Activated CD8-positive, alpha-beta T cell treated with anti-CD3 and anti-CD28 coated beads, Interleukin-2, amount 10 ng/mL, durations not matched to agents 7 days and 5 days (primary cell): ENCODE data around the gene GALNT8. TPM values are rescaled to one million over a fixed set of nuclear protein-coding genes. Genes with fewer than 3 reads are reported as not detected.
"Not testable (repeated sequence)": the region's sequence is repeated elsewhere in the genome, so short reads cannot be mapped to it uniquely, and the experiment has no call there.

Experiments used
- ATAC-seq: fragments of 150-1000 bp; cut with Tn5 transposase; one replicate; pipeline ENCODE4 v1.10.0; 2021; ENCODE audit warnings: moderate library complexity
- CTCF ChIA-PET: fragments of 350-600 bp; sonication (Branson Sonifier 250); formaldehyde crosslinking; loops from one replicate; lab custom pipeline; 2021; ENCODE audit warnings: antibody characterized with exemption; lab: Charles Lee
- POLR2A ChIA-PET: fragments of 350-600 bp; sonication (Branson Sonifier 250); formaldehyde crosslinking; loops from one replicate; lab custom pipeline; 2021; ENCODE audit warnings: antibody characterized with exemption; lab: Charles Lee
- DNase-seq: peaks from one replicate; pipeline ENCODE4 v3.0.0-alpha.2; 2020
- H3K27ac Mint-ChIP-seq: one replicate; pipeline ENCODE4 v1.8.0; 2021; ENCODE audit warnings: mild to moderate bottlenecking, mixed read lengths
- H3K27me3 Mint-ChIP-seq: one replicate; pipeline ENCODE4 v1.8.0; 2021; ENCODE audit warnings: low read depth, mixed read lengths
- H3K36me3 Mint-ChIP-seq: one replicate; pipeline ENCODE4 v1.8.0; 2021; ENCODE audit warnings: low read depth, mixed read lengths
- H3K4me1 Mint-ChIP-seq: one replicate; pipeline ENCODE4 v1.8.0; 2021; ENCODE audit warnings: low read depth, mixed read lengths
- H3K4me3 Mint-ChIP-seq: one replicate; pipeline ENCODE4 v1.8.0; 2021; ENCODE audit warnings: mild to moderate bottlenecking, mixed read lengths
- H3K9me3 Mint-ChIP-seq: one replicate; pipeline ENCODE4 v1.8.0; 2022; ENCODE audit warnings: mixed read lengths; ENCODE audit not compliant: insufficient read depth
- total RNA-seq, 2 experiments: library from RNA; stranded (reverse); gene quantifications; one replicate each; pipeline ENCODE4 v1.2.3, GENCODE V29; 2021

The GALNT8 gene
- total RNA-seq, 2 experiments from 2014 or later = 0.76 to 0.84 TPM

GRCh38 chr12:4717806-4718205, 2.4 kb upstream of the GALNT8 start:
- Mint-ChIP-seq H3K9me3 (no peaks in the 10 kb centered on the region), H3K4me1 (no peaks in the 10 kb centered on the region), H3K4me3 (no peak overlapping the region), H3K36me3 (no peaks in the 10 kb centered on the region), H3K27me3 (peaks cover 34% of the 10 kb centered on the region), H3K27ac (no peak overlapping the region)
- ATAC-seq (no peak), DNase-seq (no peak)
- POLR2A ChIA-PET = no interaction called here
- CTCF ChIA-PET = no interaction called here

DNA sequence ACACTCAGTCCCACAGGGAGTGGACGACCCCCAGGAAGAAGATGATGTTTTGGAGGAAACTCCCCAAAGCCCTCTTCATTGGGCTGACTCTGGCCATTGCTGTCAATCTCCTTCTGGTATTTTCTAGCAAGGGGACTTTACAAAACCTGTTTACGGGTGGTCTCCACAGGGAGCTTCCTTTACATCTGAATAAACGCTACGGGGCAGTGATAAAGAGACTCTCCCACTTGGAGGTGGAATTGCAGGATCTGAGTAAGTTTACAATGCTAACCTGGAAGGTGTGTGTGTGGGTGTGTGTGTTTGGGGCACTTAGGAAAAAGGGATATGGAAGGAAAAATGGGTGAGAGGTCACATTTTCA, 416 bp downstream of the GALNT8 start:
- Mint-ChIP-seq H3K4me1 (no peaks in the 10 kb centered on the region), H3K9me3 (no peaks in the 10 kb centered on the region), H3K27ac (no peak overlapping the region), H3K4me3 (no peak overlapping the region), H3K36me3 (no peaks in the 10 kb centered on the region), H3K27me3 (peaks cover 37% of the 10 kb centered on the region)
- POLR2A ChIA-PET = no interaction called here
- DNase-seq (no peak), ATAC-seq (no peak)
- CTCF ChIA-PET = no interaction called here

DNA sequence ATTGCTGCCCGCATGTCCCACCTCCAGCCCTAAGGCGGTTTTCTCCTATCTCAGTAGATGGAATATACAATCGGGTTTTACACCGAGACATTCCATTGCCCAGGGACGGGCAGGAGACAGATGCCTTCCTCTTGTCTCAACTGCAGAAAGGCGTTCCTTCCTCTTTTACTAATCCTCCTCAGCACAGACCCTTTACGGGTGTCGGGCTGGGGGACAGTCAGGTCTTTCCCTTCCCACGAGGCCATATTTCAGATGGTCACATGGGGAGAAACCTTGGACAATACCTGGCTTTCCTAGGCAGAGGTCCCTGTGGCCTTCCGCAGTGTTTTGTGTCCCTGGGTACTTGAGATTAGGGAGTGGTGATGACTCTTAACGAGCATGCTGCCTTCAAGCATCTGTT, 1.4 kb downstream of the GALNT8 start:
- CTCF ChIA-PET, POLR2A ChIA-PET, H3K27ac Mint-ChIP-seq, DNase-seq, ATAC-seq, H3K36me3 Mint-ChIP-seq, H3K4me1 Mint-ChIP-seq, H3K9me3 Mint-ChIP-seq, H3K4me3 Mint-ChIP-seq: not testable (repeated sequence)
- H3K27me3 Mint-ChIP-seq = peaks cover 37% of the 10 kb centered on the region

DNA sequence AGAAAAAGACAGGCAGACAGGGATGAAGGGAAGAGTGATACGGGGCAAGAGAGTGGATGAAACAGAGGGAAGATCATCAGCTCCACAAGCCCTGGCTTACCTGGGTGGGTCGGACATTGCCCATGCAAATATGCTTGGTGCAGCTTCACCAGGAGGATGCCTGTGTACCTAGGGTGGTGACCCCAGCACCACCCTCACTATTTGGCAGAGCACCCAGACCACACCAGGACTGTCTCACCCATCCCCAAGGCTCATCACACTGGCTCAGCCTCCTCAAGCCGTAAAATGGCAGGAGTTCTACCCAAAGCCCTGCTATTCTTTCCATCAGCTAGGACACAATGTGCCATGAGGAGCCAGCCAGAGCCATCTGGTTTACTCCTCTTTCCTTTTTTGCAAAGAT, 3.0 kb downstream of the GALNT8 start:
- DNase-seq = no peak
- H3K4me1 Mint-ChIP-seq = no peaks in the 10 kb centered on the region

DNA sequence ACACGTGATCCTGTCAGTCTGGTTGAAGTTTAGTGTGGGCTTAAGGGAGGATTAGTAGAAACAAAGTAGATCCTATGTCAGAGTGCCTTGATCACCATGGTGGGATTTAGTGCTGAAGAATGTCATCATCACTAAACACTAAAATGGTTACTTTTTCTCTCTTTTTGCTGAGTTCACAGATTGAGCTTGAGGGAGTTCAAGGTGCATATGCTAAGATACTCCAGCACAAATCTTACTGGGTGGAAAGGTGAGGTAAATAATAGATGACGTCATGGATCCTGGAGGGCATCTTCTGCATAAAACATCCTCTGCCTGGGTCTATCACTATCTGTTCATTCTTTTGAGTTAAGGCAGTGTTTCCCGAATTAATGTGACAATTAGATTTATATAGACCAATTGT, 4.9 kb downstream of the GALNT8 start:
- DNase-seq = no peak
- Mint-ChIP-seq H3K27ac (no peak overlapping the region), H3K27me3 (peaks cover 28% of the 10 kb centered on the region), H3K9me3 (no peaks in the 10 kb centered on the region), H3K4me1 (no peaks in the 10 kb centered on the region), H3K36me3 (no peaks in the 10 kb centered on the region), H3K4me3 (no peak overlapping the region)
- no peak for ATAC-seq
- CTCF ChIA-PET = no interaction called here
- POLR2A ChIA-PET = no interaction called here

More for the DNA sequence above, 3.0 kb downstream of the GALNT8 start:
- no peak for ATAC-seq
- ChIA-PET CTCF (no interaction called here), POLR2A (no interaction called here)
- no peak overlapping the region for H3K4me3 Mint-ChIP-seq
- no peak overlapping the region for H3K27ac Mint-ChIP-seq
- no peaks in the 10 kb centered on the region for H3K9me3 Mint-ChIP-seq
- H3K36me3 Mint-ChIP-seq = no peaks in the 10 kb centered on the region
- peaks cover 37% of the 10 kb centered on the region for H3K27me3 Mint-ChIP-seq

- no peaks in the 10 kb centered on the region for H3K9me3 Mint-ChIP-seq
- no peak overlapping the region for H3K4me3 Mint-ChIP-seq
- CTCF ChIA-PET = no interaction called here
- H3K4me1 Mint-ChIP-seq = peaks cover 5% of the 10 kb centered on the region
- no peaks in the 10 kb centered on the region for H3K36me3 Mint-ChIP-seq
- H3K27me3 Mint-ChIP-seq = peaks cover 28% of the 10 kb centered on the region
- DNase-seq (no peak), ATAC-seq (no peak)
- H3K27ac Mint-ChIP-seq = no peak overlapping the region
- POLR2A ChIA-PET = no interaction called here
Observed at GRCh38 chr12:4734625-4735340, 14.6 kb downstream of the GALNT8 start.

DNA sequence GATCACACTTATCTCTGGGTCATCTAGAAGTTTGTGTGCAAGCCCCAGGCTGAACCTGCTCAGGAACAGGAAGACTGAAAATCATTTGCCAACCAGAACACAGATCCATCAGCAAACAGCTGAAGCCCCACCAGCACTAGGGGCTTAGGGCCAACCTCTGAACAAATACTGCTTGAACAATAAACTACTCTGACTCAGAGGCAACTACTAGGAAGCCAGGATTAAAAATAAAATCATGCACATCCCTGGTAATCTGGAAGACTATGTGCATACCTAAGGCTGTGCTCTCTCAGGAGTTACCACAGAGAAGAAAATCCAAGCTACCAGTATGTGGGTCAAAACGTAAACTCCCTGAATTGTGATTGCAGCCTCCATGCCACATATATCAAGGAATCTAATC, 15.9 kb downstream of the GALNT8 start:
- no peaks in the 10 kb centered on the region for H3K36me3 Mint-ChIP-seq
- ATAC-seq (no peak), DNase-seq (no peak)
- H3K27me3 Mint-ChIP-seq = peaks cover 28% of the 10 kb centered on the region
- H3K4me3 Mint-ChIP-seq = no peak overlapping the region
- CTCF ChIA-PET = no interaction called here
- peaks cover 5% of the 10 kb centered on the region for H3K4me1 Mint-ChIP-seq
- H3K9me3 Mint-ChIP-seq = no peaks in the 10 kb centered on the region
- H3K27ac Mint-ChIP-seq = no peak overlapping the region
- POLR2A ChIA-PET = no interaction called here

DNA sequence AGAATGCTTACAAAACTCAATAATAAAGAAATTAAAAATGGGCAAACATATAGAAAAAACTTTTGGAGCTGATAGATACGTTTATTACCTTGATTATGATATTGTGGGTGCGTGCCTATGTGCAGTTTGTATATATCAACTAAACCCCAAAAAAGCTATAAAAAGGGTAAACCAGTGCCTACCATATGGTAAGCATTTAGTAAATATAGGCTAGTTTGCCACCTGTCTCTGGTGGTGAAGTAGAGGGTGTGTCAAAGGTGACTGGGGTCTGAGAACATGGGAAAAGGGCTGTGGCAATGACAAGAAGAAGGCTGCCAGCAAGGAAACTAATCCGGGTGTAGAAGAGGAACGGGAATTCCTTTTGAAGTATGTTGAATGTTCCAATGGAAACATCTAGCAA, 18.3 kb downstream of the GALNT8 start:
- Mint-ChIP-seq H3K4me3 (no peak overlapping the region), H3K36me3 (no peaks in the 10 kb centered on the region), H3K27ac (no peak overlapping the region), H3K27me3 (peaks cover 37% of the 10 kb centered on the region), H3K4me1 (peaks cover 5% of the 10 kb centered on the region), H3K9me3 (no peaks in the 10 kb centered on the region)
- DNase-seq (no peak), ATAC-seq (no peak)
- CTCF ChIA-PET = no interaction called here
- POLR2A ChIA-PET = no interaction called here

- ATAC-seq (no peak), DNase-seq (no peak)
- H3K27me3 Mint-ChIP-seq = peaks cover 22% of the 10 kb centered on the region
- POLR2A ChIA-PET = no interaction called here
- H3K4me3 Mint-ChIP-seq = no peak overlapping the region
- no peaks in the 10 kb centered on the region for H3K4me1 Mint-ChIP-seq
- CTCF ChIA-PET = interaction anchor here (0.9 to 1.0 kb wide), 2 partner anchors 16 to 17 kb away, joined by 3 to 4 read pairs; no protein-coding TSS in a partner anchor
- H3K36me3 Mint-ChIP-seq = no peaks in the 10 kb centered on the region
- no peak overlapping the region for H3K27ac Mint-ChIP-seq
- no peaks in the 10 kb centered on the region for H3K9me3 Mint-ChIP-seq
Observed at GRCh38 chr12:4742416-4742970, 22.3 kb downstream of the GALNT8 start.

DNA sequence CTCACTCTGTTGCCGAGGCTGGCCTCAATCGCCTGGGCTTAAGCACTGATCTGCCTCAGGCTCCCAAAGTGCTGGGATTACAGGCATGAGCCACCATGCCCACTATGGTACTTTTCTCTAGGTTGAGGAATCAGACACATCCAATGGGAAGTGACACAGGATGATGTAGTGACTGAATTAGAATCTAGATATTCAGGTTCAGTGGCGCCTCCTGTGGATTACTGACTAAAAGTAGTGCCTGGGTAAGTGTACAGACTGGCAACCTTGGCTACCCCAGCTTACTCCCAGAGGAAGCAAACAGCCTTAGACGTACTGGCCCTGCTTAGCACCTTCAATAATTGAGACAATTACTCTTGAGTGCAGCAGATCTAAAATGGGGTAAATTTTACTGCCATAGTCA, 22.8 kb downstream of the GALNT8 start:
- Mint-ChIP-seq H3K4me3 (no peak overlapping the region), H3K27me3 (peaks cover 21% of the 10 kb centered on the region), H3K4me1 (no peaks in the 10 kb centered on the region), H3K27ac (no peak overlapping the region), H3K36me3 (no peaks in the 10 kb centered on the region), H3K9me3 (no peaks in the 10 kb centered on the region)
- POLR2A ChIA-PET = no interaction called here
- ATAC-seq = no peak
- DNase-seq = no peak
- CTCF ChIA-PET = no interaction called here

- CTCF ChIA-PET = no interaction called here
- Mint-ChIP-seq H3K4me3 (no peak overlapping the region), H3K36me3 (no peaks in the 10 kb centered on the region), H3K27ac (no peak overlapping the region), H3K27me3 (peaks cover 29% of the 10 kb centered on the region), H3K9me3 (no peaks in the 10 kb centered on the region), H3K4me1 (no peaks in the 10 kb centered on the region)
- POLR2A ChIA-PET = no interaction called here
- DNase-seq (no peak), ATAC-seq (no peak)
Observed at GRCh38 chr12:4744709-4745108, 24.5 kb downstream of the GALNT8 start.

- Mint-ChIP-seq H3K4me1 (no peaks in the 10 kb centered on the region), H3K27ac (no peak overlapping the region), H3K9me3 (no peaks in the 10 kb centered on the region), H3K36me3 (no peaks in the 10 kb centered on the region), H3K27me3 (peaks cover 31% of the 10 kb centered on the region), H3K4me3 (no peak overlapping the region)
- ChIA-PET POLR2A (no interaction called here), CTCF (no interaction called here)
- no peak for ATAC-seq
- DNase-seq = no peak
Observed at GRCh38 chr12:4745249-4745648, 25.0 kb downstream of the GALNT8 start.
